GM12872 (cell line): ENCODE data around the gene AZIN2.
A peak's percentile ranks its signal among the peaks of the same experiment; 100 is the strongest.

Source experiments
- TF ChIP-seq, protein P1 (sequence below): IDR thresholded peaks from 3 replicates; pipeline ENCODE4 v1.5.1; 2011; ENCODE audit warnings: low read depth, mild to moderate bottlenecking, low read length, moderate library complexity; ENCODE audit not compliant: insufficient read depth

The AZIN2 gene

DNA sequence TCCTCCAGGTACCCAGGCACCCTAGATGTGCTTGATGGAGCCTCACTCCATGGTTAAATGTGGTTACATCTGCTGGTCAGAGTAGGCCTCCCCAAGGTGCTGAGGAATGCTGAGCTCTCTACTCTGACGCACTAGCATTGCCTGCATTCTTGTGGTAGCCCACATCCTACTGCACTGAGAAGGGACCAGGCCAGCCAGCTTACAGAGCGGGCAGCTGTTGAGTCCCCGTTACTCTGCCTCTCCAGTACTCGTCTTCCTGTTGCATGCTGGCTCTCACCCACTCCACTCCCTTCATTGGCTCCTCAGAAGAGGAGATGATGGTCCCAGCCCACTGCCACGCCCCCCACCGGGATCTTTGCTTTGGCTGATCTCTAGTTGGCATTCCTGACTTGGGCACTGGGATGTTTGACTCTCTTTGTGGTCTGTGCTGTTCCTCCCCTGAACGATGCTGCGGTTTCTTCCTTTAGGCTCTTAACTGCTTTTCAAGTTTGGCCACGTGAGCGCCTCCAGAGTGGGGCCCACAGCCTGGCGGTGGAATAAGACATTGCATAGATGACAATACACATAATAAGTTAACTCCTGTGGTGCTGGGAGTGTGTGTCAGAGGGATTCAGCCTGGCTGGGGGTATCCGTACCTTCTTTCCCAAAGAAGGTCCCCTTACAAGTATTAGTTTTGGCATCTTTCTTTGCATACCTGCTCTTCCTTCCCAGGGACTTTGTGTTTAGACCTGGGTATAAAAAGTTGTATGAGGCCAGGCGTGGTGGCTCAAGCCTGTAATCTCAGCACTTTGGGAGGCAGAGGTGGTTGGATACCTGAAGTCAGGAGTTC, 18.6 kb downstream of the AZIN2 start:
- TF ChIP-seq, protein P1, sequence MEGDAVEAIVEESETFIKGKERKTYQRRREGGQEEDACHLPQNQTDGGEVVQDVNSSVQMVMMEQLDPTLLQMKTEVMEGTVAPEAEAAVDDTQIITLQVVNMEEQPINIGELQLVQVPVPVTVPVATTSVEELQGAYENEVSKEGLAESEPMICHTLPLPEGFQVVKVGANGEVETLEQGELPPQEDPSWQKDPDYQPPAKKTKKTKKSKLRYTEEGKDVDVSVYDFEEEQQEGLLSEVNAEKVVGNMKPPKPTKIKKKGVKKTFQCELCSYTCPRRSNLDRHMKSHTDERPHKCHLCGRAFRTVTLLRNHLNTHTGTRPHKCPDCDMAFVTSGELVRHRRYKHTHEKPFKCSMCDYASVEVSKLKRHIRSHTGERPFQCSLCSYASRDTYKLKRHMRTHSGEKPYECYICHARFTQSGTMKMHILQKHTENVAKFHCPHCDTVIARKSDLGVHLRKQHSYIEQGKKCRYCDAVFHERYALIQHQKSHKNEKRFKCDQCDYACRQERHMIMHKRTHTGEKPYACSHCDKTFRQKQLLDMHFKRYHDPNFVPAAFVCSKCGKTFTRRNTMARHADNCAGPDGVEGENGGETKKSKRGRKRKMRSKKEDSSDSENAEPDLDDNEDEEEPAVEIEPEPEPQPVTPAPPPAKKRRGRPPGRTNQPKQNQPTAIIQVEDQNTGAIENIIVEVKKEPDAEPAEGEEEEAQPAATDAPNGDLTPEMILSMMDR = no peak

DNA sequence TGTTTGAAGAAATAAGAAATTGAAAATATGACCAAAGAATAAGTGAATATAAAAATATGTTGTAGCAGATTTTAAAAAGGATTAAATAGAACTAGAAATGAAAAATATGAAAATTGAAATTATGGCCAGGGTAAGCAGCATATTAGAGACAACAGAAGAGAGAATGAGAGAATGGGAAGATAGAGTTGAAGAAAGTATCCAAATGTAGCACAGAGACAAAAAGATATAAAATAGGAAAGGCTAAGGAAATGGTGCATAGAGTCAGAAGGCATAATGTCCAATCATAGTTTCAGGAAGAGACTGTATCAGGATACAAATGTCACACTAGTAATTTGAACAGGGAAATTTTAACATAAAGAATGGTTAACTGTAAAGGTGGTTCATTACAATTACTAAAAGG, 29.5 kb downstream of the AZIN2 start:
- TF ChIP-seq, protein P1 = no peak

DNA sequence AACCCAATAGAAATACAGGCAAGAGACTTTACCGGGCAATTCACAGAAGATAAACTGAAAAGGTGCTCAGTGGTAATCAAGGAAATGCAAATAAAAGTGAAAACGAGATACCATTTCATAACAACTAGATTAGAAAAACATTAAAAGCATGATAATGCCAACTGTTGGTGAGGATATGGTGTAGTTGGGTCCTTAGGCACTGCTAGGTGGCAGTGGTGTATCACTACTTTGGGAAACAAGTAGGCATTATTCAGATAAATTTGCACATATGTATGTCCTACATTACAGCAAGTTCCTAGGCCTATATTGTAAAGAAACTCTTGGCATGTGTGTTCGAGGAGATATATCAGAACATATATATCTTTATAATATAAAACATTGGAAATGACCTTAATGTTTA, 31.0 kb downstream of the AZIN2 start:
- TF ChIP-seq, protein P1 = peak; percentile 43; the same call in 2 of the 3 replicates

DNA sequence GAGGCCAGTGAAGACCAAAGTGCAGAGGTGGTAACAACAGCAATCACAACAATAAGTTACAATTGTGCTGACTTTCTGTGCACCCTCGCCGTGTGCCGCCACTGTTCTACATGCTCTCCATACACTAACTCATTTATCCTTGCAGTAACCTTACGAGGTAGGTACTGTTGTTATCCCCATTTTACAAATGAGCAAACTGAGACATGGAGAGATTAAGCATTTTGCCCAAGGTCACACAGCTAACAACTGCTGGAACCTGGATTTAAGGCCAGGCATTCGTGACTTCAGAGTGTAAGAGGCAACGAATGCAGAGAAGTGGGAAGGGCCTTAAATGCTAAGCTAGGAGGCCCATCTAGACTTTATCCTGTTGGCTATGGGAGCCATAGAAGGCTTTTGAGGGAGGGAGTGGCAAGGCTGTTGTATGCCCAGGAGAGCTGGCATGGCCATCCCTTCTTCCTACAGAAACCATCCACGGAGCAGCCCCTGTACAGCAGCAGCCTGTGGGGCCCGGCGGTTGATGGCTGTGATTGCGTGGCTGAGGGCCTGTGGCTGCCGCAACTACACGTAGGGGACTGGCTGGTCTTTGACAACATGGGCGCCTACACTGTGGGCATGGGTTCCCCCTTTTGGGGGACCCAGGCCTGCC, 36.6 kb downstream of the AZIN2 start:
- TF ChIP-seq, protein P1 = no peak

DNA sequence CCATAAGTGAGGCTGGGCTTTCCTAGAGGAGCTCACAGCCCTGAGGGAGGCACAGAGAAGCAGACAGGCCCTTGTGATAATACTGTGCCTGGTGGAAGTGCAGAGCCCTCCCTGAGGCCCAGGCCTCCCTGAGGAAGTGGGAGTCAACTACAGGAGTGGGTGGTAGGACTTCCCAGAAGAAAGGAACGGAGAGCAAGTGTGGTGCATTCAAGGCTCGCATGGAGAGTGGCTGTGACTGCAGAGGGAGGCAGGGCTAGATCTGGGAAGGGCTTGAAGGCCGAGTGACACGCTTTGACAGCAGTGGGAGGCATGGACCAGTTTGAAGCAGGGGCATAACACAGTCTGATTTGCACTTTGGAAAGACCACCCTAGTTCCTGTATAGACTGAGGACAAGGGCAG, 37.3 kb downstream of the AZIN2 start:
- TF ChIP-seq, protein P1 = no peak

DNA sequence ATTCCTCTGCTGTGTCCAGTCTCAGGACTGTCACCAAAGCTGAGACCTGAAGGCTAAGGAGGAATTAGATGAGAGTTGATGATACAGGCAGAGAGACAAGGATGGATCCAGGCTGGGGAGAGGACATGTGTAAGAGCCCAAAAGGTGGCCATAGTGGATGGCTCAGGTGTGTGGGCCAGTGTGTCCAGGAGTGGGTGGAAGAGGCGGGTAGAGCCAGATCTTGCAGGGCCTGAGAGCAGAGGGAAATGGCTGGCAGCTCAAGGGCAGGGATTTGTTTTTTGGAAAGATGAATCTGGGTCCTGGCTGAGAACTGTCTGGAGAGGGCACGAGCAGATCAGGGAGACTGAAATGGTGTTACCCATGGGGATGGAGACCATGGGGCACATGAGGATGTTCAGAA, 38.1 kb downstream of the AZIN2 start:
- TF ChIP-seq, protein P1 = no peak

DNA sequence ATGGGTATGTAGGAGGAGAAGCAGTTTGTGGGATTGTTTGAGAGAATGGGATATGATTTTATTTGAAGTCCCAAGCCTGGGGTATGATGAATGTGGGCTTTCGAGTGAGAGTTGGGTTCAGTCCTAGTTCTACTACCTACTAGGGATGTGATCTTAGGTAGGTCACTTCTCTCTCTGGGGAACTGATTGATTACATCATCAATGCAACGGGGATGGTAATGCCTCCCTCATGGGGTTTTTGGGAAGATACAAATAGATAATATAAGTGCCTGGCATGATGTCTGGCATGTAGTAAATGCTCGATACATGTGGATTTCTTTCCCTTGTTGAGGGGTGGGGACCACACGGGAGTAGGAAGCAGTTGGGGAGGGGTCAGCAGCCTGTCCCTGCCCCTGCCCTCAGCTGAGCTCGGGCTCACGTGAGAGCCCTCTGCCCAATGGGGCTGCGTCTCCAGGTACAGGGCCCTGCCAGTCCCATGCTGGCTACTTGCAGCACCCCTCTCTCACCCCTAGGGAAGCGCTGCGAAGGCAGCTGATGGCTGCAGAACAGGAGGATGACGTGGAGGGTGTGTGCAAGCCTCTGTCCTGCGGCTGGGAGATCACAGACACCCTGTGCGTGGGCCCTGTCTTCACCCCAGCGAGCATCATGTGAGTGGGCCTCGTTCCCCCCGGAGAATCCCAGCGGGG, 38.7 kb downstream of the AZIN2 start:
- TF ChIP-seq, protein P1 = peak; percentile 65; the same call in 2 of the 3 replicates
